ENCODE data around the gene MMP23B.
"Not testable (repeated sequence)": the region's sequence is repeated elsewhere in the genome, so short reads cannot be mapped to it uniquely, and the experiment has no call there.

DNA sequence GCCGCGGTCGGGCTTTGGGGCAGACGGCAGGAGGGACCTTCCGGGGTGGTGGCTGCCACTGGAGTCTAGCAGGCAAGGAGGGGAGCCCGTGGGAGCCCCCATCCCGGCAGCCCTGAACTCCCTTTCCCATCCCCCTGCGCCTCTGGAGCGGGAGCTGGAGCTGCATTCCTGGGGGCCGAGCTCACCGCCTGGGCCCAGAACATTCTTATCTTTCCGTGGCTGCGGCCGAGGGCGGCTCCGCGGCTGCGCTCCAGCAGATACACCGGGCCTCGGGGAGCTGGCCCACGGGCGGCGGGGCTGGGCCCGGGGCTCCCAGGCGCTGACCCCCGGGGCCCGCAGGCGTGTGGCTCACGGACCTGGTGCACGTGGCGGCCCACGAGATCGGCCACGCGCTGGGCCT, 1.4 kb downstream of the MMP23B start:
- TF ChIP-seq, protein P1, sequence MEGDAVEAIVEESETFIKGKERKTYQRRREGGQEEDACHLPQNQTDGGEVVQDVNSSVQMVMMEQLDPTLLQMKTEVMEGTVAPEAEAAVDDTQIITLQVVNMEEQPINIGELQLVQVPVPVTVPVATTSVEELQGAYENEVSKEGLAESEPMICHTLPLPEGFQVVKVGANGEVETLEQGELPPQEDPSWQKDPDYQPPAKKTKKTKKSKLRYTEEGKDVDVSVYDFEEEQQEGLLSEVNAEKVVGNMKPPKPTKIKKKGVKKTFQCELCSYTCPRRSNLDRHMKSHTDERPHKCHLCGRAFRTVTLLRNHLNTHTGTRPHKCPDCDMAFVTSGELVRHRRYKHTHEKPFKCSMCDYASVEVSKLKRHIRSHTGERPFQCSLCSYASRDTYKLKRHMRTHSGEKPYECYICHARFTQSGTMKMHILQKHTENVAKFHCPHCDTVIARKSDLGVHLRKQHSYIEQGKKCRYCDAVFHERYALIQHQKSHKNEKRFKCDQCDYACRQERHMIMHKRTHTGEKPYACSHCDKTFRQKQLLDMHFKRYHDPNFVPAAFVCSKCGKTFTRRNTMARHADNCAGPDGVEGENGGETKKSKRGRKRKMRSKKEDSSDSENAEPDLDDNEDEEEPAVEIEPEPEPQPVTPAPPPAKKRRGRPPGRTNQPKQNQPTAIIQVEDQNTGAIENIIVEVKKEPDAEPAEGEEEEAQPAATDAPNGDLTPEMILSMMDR (IDR thresholded peaks at IDR 0.05 in 4 of 5, conservative IDR thresholded peaks at IDR 0.05 in 1 of 5), result not testable (repeated sequence)
- TF ChIP-seq POLR2A (IDR thresholded peaks at IDR 0.05), result not testable (repeated sequence)

Measured in gastrocnemius medialis (tissue), 4 donors.